Measurements from ENCODE around the gene TTC38.

GRCh38 chr22:46294784-46295183 is 27.0 kb downstream of the TTC38 start:
- TF ChIP-seq, protein P1, sequence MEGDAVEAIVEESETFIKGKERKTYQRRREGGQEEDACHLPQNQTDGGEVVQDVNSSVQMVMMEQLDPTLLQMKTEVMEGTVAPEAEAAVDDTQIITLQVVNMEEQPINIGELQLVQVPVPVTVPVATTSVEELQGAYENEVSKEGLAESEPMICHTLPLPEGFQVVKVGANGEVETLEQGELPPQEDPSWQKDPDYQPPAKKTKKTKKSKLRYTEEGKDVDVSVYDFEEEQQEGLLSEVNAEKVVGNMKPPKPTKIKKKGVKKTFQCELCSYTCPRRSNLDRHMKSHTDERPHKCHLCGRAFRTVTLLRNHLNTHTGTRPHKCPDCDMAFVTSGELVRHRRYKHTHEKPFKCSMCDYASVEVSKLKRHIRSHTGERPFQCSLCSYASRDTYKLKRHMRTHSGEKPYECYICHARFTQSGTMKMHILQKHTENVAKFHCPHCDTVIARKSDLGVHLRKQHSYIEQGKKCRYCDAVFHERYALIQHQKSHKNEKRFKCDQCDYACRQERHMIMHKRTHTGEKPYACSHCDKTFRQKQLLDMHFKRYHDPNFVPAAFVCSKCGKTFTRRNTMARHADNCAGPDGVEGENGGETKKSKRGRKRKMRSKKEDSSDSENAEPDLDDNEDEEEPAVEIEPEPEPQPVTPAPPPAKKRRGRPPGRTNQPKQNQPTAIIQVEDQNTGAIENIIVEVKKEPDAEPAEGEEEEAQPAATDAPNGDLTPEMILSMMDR (IDR thresholded peaks at IDR 0.05) = no peak
- TF ChIP-seq POLR2A (IDR thresholded peaks at IDR 0.05) = no peak
